Limb (tissue), 2 donors: Measurements from ENCODE around the gene ALDH1L1.

Source experiments
- DNase-seq, 2 donors: peaks; one replicate each; pipeline ENCODE4 v3.0.0-alpha.2; 2016; ENCODE audit errors: extremely low spot score in 2 of 2

Gene ALDH1L1

GRCh38 chr3:126054870-126055269 lies 125.5 kb downstream of the ALDH1L1 start:
- DNase-seq, result no peak

DNA sequence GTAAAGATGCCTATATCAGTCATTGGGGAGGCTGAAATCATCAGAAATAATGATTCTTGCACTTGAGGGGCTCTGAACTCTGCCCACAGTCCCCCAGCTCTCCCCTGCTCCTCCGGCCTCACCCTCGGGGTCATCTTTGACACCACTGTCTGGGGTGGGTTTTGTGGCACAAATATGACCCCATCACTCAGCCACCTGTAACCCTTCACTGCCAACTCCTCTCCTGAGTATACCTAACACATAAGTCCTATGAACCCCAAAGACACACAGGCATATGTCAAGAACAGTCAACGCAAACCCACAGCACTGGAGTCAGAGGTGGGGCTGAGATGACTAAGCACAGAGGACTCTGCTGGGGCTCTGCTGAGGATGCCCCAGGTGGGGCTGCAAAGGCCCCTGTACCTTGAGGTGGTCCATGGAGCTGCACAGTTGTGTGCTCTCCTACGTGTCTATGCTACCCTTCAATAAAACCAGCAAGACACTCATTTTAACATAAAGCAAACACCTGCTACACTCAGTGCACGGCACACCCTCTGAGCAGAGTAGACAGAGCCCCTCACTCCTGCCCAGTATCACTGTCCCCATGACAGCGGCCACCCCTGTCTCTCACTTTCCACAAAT lies 126.3 kb downstream of the ALDH1L1 start:
- no peak for DNase-seq
